Skeletal muscle tissue (tissue), 4 donors: ENCODE measurements around the gene CACNA1G. TPM values are rescaled to one million over a fixed set of nuclear protein-coding genes. Genes with fewer than 3 reads are reported as not detected.
A peak's percentile ranks its signal among the peaks of the same experiment; 100 is the strongest.

Experiments used
- H3K27ac ChIP-seq: one replicate; pipeline ENCODE4 v1.7.0; 2013; ENCODE audit warnings: mild to moderate bottlenecking, low read depth, low read length, inconsistent platforms
- H3K27me3 ChIP-seq, 3 donors: one replicate each; pipeline ENCODE4 v1.7.0; 2013; ENCODE audit warnings: low read length in 3 of 3; ENCODE audit not compliant: control insufficient read depth in 3 of 3, insufficient read depth in 3 of 3
- H3K36me3 ChIP-seq, 3 donors: one replicate each; pipeline ENCODE4 v1.7.0; 2013; ENCODE audit warnings: low read length in 3 of 3; ENCODE audit not compliant: control insufficient read depth in 3 of 3, insufficient read depth in 3 of 3
- H3K4me1 ChIP-seq, 3 donors: one replicate each; pipeline ENCODE4 v1.7.0; 2013; ENCODE audit warnings: low read length in 3 of 3, mild to moderate bottlenecking in 3 of 3; ENCODE audit not compliant: control insufficient read depth in 3 of 3, insufficient read depth in 3 of 3
- H3K4me3 ChIP-seq, 3 donors: one replicate each; pipeline ENCODE4 v1.7.0; 2013; ENCODE audit warnings: low read length in 3 of 3
- H3K9ac ChIP-seq, 3 donors: one replicate each; pipeline ENCODE4 v1.7.0; 2013; ENCODE audit warnings: low read length in 3 of 3, mild to moderate bottlenecking in 3 of 3, moderate library complexity in 2 of 3, low read depth in 1 of 3
- H3K9me3 ChIP-seq, 3 donors: one replicate each; pipeline ENCODE4 v1.7.0; 2013; ENCODE audit warnings: low read length in 3 of 3; ENCODE audit not compliant: control insufficient read depth in 3 of 3
- total RNA-seq: library from RNA; depleted of rRNA; stranded (reverse); fragments of >200 nt; gene quantifications from one replicate; pipeline ENCODE4 v1.2.3, GENCODE V29; 2014
- donor health status: Osteomylitis.

The CACNA1G gene
- total RNA-seq, 1 donor from 2014 or later, result 3.7 TPM

DNA sequence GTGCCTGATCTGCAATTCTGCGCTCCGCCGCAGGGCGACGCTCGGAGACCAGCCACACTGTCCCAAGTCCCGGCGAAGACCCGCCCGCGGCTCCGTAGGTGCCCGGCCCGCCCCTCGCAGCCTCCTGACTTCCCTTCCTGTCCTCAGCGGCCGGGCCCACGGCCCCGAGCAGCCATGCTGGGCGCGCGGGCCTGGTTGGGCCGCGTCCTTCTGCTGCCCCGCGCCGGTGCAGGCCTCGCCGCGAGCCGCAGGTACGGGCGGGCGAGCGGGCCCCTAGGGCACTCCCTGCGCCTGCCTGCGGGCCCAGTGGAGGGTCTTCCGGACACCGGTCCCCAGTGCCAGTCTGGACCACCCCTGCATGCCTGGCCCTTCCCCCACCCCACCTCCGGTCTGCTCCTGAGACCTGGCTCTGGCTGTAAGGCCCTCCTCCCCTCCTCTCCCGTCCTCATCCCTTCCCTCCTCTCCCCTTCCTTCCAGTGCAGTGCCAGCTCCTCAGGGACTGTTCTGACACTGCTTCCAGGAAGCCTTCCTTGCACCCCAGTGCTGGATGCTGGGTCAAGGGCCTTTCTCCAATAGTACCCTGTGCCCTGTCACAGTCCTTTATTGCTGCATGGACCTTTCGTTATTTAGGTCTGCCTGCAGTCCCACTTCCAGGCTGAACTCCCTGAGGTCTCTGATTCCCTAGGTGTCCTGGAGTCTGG is 13.3 kb upstream of the CACNA1G start, which contains the start of gene SPATA20:
TSS of gene SPATA20 (plus strand) at position 140 of the 701 bp plus-strand sequence. CDS start at position 175, 35 bp downstream.
- Histone ChIP-seq H3K9me3 (no peaks in the 10 kb centered on the region), H3K4me1 (peaks cover 19 to 33% (median 32%) of the 10 kb centered on the region in 3 donors), H3K27ac (peak within 1 kb of the TSS; percentile 55), H3K4me3 (peak within 1 kb of the TSS; percentile 66 to 87 (median 84)), H3K9ac (peak within 1 kb of the TSS; percentile 75 to 94 (median 80)), H3K27me3 (no peaks in the 10 kb centered on the region), H3K36me3 (peaks cover 12 to 26% (median 23%) of the 10 kb centered on the region in 3 donors)

DNA sequence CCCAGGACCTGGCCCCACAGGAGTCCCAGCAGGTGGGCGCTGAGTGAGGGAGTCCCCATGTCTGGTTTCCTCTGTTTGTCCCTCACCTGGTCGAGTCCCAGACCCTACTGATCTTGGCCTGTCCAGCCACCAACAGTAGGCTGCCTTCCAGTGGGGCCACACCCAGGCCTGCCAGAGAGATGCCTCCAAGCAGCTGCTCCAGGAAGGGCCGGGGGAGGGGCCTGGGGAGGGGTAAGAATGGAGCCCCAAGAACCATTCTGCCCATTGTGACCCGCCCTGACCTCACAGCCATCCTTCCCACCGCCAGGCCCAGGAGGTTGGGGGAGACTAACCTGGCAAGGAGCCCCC is 12.8 kb upstream of the CACNA1G start:
- Histone ChIP-seq H3K27ac (peak overlapping the region; percentile 55), H3K9me3 (no peaks in the 10 kb centered on the region), H3K4me3 (peak overlapping the region; percentile 65 to 87 (median 84)), H3K9ac (peak overlapping the region in 2 of 3 donors; percentile 80 to 94), H3K27me3 (no peaks in the 10 kb centered on the region), H3K4me1 (peaks cover 14 to 28% (median 27%) of the 10 kb centered on the region in 3 donors), H3K36me3 (peaks cover 12 to 26% (median 23%) of the 10 kb centered on the region in 3 donors)

DNA sequence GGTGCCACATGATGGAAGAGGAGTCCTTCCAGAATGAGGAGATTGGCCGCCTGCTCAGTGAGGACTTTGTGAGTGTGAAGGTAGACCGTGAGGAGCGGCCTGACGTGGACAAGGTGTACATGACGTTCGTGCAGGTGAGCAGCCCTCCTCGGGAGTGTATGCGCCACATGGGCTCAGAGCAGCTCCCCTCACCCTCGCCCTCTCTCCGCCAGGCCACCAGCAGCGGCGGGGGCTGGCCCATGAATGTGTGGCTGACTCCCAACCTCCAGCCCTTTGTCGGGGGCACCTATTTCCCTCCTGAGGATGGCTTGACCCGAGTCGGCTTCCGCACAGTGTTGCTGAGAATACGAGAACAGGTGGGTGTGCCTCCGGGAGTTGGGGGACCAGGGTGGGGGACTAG is 11.7 kb upstream of the CACNA1G start:
- peaks cover 12 to 29% (median 23%) of the 10 kb centered on the region in 3 donors for H3K36me3 ChIP-seq
- H3K4me1 ChIP-seq, result peaks cover 11 to 26% (median 24%) of the 10 kb centered on the region in 3 donors
- no peaks in the 10 kb centered on the region for H3K9me3 ChIP-seq
- no peak overlapping the region for H3K4me3 ChIP-seq
- H3K9ac ChIP-seq, result no peak overlapping the region
- no peak overlapping the region for H3K27ac ChIP-seq
- no peaks in the 10 kb centered on the region for H3K27me3 ChIP-seq

DNA sequence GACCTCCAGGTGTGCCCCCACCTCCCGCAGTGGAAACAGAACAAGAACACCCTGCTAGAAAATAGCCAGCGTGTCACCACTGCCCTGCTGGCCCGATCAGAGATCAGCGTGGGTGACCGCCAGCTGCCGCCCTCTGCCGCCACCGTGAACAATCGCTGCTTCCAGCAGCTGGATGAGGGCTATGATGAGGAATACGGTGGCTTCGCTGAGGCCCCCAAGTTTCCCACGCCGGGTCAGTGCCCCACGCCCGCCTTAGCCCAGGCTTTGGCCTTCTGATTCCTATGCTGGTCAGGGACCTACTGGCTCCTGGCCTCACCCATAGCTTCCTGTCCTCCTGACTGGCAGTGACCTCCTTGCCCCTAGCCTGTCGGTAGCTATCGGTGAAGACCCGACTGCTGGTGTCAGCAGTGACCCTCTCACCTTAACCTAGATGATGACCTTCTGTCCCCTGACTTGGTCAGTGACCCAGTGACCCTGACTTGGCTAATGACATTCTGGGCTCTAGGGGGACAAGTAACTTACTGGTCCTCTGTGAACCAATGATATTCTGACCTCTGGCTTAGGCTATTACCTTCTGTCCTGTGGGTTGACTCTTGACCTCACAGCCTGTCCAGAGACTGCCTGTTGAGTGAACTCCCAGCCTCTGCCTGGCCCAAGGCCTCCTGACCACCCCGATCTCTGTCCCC is 11.1 kb upstream of the CACNA1G start:
- Histone ChIP-seq H3K27ac (no peak overlapping the region), H3K27me3 (no peaks in the 10 kb centered on the region), H3K4me3 (no peak overlapping the region), H3K36me3 (peaks cover 14 to 32% (median 28%) of the 10 kb centered on the region in 3 donors), H3K9ac (no peak overlapping the region), H3K9me3 (no peaks in the 10 kb centered on the region), H3K4me1 (peaks cover 11 to 26% (median 24%) of the 10 kb centered on the region in 3 donors)

DNA sequence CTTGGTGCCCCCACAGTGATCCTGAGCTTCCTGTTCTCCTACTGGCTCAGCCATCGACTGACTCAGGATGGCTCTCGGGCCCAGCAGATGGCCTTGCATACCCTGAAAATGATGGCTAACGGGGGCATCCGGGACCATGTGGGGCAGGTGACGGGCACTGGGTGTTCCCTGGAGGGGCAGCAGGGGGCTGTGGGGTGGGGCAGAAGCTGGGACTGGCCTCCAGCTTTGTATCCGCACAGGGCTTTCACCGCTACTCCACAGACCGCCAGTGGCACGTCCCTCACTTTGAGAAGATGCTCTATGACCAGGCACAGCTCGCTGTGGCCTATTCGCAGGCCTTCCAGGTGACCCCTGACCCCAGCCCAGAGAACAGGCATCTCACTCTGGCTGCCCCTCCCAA is 10.5 kb upstream of the CACNA1G start:
- no peak overlapping the region for H3K4me3 ChIP-seq
- no peaks in the 10 kb centered on the region for H3K9me3 ChIP-seq
- H3K4me1 ChIP-seq, result peaks cover 11 to 26% (median 24%) of the 10 kb centered on the region in 3 donors
- H3K36me3 ChIP-seq, result peaks cover 14 to 37% (median 33%) of the 10 kb centered on the region in 3 donors
- no peak overlapping the region for H3K27ac ChIP-seq
- H3K27me3 ChIP-seq, result no peaks in the 10 kb centered on the region
- H3K9ac ChIP-seq, result peak overlapping the region in 1 of 3 donors; percentile 40

DNA sequence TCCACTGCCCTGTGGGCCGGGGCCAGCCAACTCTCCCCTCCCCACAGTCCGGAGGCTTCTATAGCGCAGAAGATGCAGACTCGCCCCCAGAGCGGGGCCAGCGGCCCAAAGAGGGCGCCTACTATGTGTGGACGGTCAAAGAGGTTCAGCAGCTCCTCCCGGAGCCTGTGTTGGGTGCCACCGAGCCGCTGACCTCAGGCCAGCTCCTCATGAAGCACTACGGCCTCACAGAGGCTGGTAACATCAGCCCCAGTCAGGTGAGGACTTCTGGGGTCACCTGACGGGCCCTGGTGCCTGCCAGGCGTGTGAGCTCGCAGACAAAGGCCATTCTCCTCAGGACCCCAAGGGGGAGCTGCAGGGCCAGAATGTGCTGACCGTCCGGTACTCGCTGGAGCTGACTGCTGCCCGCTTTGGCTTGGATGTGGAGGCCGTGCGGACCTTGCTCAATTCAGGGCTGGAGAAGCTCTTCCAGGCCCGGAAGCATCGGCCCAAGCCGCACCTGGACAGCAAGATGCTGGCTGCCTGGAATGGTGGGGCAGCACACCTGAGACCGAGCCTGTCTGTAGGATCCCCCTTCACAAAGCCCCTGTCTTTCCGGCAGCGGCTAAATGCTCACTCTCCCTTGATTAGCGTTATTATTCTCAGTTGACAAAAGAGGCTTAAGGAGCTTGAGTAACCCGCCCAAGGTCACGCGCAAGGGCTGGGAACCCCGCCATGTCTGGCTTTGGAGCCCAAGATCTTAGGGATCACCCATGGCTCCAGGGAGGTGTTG is 9.7 kb upstream of the CACNA1G start:
- Histone ChIP-seq H3K27ac (no peak overlapping the region), H3K4me3 (no peak overlapping the region), H3K9me3 (no peaks in the 10 kb centered on the region), H3K36me3 (peaks cover 14 to 46% (median 37%) of the 10 kb centered on the region in 3 donors), H3K4me1 (peaks cover 11 to 27% (median 27%) of the 10 kb centered on the region in 3 donors), H3K9ac (peak overlapping the region in 1 of 3 donors; percentile 40), H3K27me3 (no peaks in the 10 kb centered on the region)

DNA sequence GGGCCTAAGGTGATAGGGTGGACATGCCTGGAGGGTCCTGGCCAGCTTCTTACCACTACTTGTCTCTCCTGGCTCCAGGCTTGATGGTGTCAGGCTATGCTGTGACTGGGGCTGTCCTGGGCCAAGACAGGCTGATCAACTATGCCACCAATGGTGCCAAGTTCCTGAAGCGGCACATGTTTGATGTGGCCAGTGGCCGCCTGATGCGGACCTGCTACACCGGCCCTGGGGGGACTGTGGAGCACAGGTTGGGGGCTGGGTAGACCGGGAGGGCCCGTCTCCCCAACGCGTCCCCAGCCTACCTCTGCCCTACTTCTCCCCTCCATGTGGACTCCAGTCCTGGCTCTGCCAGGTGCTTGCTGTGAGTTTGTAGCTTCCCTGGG is 9.1 kb upstream of the CACNA1G start:
- H3K36me3 ChIP-seq, result peaks cover 14 to 47% (median 37%) of the 10 kb centered on the region in 3 donors
- H3K4me1 ChIP-seq, result peaks cover 14 to 33% (median 31%) of the 10 kb centered on the region in 3 donors
- H3K27me3 ChIP-seq, result no peaks in the 10 kb centered on the region

DNA sequence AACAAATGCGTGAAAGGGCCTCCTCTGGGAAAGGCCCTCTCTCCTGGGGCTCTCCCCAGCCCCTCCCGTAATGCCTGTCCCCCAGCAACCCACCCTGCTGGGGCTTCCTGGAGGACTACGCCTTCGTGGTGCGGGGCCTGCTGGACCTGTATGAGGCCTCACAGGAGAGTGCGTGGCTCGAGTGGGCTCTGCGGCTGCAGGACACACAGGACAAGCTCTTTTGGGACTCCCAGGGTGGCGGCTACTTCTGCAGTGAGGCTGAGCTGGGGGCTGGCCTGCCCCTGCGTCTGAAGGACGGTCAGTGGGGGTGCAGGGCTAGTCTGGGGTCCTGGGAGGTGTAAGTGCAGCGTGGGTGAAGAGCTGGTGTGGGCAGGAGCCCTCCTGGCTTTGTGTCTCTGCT is 8.6 kb upstream of the CACNA1G start:
- H3K9me3 ChIP-seq, result no peaks in the 10 kb centered on the region
- H3K36me3 ChIP-seq, result peaks cover 14 to 47% (median 37%) of the 10 kb centered on the region in 3 donors
- no peak overlapping the region for H3K9ac ChIP-seq
- no peak overlapping the region for H3K4me3 ChIP-seq
- H3K27ac ChIP-seq, result no peak overlapping the region
- peaks cover 13 to 34% (median 31%) of the 10 kb centered on the region in 3 donors for H3K4me1 ChIP-seq
- peaks cover 0 to 2% (median 1%) of the 10 kb centered on the region in 3 donors for H3K27me3 ChIP-seq

More for the DNA sequence above, 9.1 kb upstream of the CACNA1G start:
- Histone ChIP-seq H3K9me3 (no peaks in the 10 kb centered on the region), H3K27ac (no peak overlapping the region), H3K9ac (no peak overlapping the region), H3K4me3 (no peak overlapping the region)

DNA sequence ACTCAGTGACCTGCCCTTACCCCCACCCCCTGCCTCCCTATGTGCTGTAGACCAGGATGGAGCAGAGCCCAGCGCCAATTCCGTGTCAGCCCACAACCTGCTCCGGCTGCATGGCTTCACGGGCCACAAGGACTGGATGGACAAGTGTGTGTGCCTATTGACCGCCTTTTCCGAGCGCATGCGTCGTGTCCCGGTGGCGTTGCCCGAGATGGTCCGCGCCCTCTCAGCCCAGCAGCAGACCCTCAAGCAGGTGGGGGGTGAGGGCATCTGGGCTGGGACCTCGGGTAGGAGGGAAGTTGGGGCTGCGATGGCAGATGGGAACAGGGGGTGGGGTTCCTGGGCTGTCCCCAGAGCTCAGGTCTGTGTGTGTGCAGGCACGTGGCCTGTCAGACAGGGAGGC is 6.3 kb upstream of the CACNA1G start:
- peaks cover 13 to 40% (median 32%) of the 10 kb centered on the region in 3 donors for H3K36me3 ChIP-seq
- H3K4me3 ChIP-seq, result no peak overlapping the region
- peaks cover 11 to 22% (median 21%) of the 10 kb centered on the region in 3 donors for H3K27me3 ChIP-seq
- no peaks in the 10 kb centered on the region for H3K9me3 ChIP-seq
- H3K4me1 ChIP-seq, result peaks cover 11 to 27% (median 25%) of the 10 kb centered on the region in 3 donors
- H3K27ac ChIP-seq, result no peak overlapping the region
- no peak overlapping the region for H3K9ac ChIP-seq
